Lower lobe of right lung (tissue), 2 donors: ENCODE measurements around the gene BRINP2. TPM values are rescaled to one million over a fixed set of nuclear protein-coding genes. Genes with fewer than 3 reads are reported as not detected.

Experiments used
- ATAC-seq, 2 donors: fragments of 200-7000 bp; cut with Tn5 transposase; one replicate each; pipeline ENCODE4 v1.9.1; 2020 to 2022; ENCODE audit warnings: mild to moderate bottlenecking in 2 of 2, moderate library complexity in 2 of 2
- DNase-seq: peaks from one replicate; pipeline ENCODE4 v3.0.0-alpha.2; 2020
- H3K27ac ChIP-seq: fragments of 200-600 bp; one replicate; pipeline ENCODE4 v1.8.0; 2022
- H3K27me3 ChIP-seq: fragments of 200-600 bp; one replicate; pipeline ENCODE4 v1.8.0; 2022; ENCODE audit warnings: low read depth
- H3K36me3 ChIP-seq: fragments of 200-600 bp; one replicate; pipeline ENCODE4 v1.8.0; 2022; ENCODE audit warnings: mild to moderate bottlenecking
- H3K4me1 ChIP-seq: fragments of 200-600 bp; one replicate; pipeline ENCODE4 v1.8.0; 2022
- H3K4me3 ChIP-seq: fragments of 200-600 bp; one replicate; pipeline ENCODE4 v1.8.0; 2022; ENCODE audit warnings: mild to moderate bottlenecking
- H3K9me3 ChIP-seq: fragments of 200-600 bp; one replicate; pipeline ENCODE4 v1.8.0; 2022
- CTCF ChIP-seq: fragments of 200-600 bp; IDR thresholded peaks from one replicate; pipeline ENCODE4 v1.8.0; 2022; ENCODE audit warnings: antibody characterized with exemption, mild to moderate bottlenecking
- intact Hi-C: fragments of 100-400 bp; cut with DNase I; formaldehyde crosslinking; loops from one replicate; pipeline ENCODE4 v1.11.0; 2022
- total RNA-seq: library from RNA; stranded (reverse); fragmentation: NEBNext Ultra II Directional; extraction: Animal tissue kit (Norgen Biotek cat#: 25700); gene quantifications from one replicate; pipeline ENCODE4 v1.2.1, GENCODE V29; 2021
- donor health status: DM: no; HTN: yes; CAD: no; lungs with severe emphysema.

Gene BRINP2
- total RNA-seq, 1 donor from 2014 or later, result not detected

GRCh38 chr1:177186639-177187038, 15.9 kb downstream of the BRINP2 start:
- ATAC-seq, result no peak
- intact Hi-C loops, result no loop called here

GRCh38 chr1:177190308-177190970, 19.7 kb downstream of the BRINP2 start:
- no peak for DNase-seq

More at GRCh38 chr1:177186639-177187038, 15.9 kb downstream of the BRINP2 start:
- H3K27ac ChIP-seq, result no peak overlapping the region
- no peaks in the 10 kb centered on the region for H3K9me3 ChIP-seq
- DNase-seq, result no peak
- no peak for TF ChIP-seq CTCF
- H3K27me3 ChIP-seq, result peaks cover 7% of the 10 kb centered on the region
- no peaks in the 10 kb centered on the region for H3K36me3 ChIP-seq
- H3K4me3 ChIP-seq, result no peak overlapping the region
- peaks cover 3% of the 10 kb centered on the region for H3K4me1 ChIP-seq

GRCh38 chr1:177198243-177198642, 27.5 kb downstream of the BRINP2 start:
- Histone ChIP-seq H3K27ac (no peak overlapping the region), H3K4me1 (no peaks in the 10 kb centered on the region), H3K27me3 (no peaks in the 10 kb centered on the region), H3K9me3 (no peaks in the 10 kb centered on the region), H3K4me3 (no peak overlapping the region), H3K36me3 (no peaks in the 10 kb centered on the region)
- no peak for TF ChIP-seq CTCF
- no peak for ATAC-seq
- DNase-seq, result no peak
- intact Hi-C loops, result no loop called here

More at GRCh38 chr1:177190308-177190970, 19.7 kb downstream of the BRINP2 start:
- Histone ChIP-seq H3K27me3 (no peaks in the 10 kb centered on the region), H3K4me3 (no peak overlapping the region), H3K4me1 (no peaks in the 10 kb centered on the region), H3K36me3 (no peaks in the 10 kb centered on the region), H3K9me3 (no peaks in the 10 kb centered on the region), H3K27ac (no peak overlapping the region)
- intact Hi-C loops, result no loop called here
- TF ChIP-seq CTCF, result no peak
- no peak for ATAC-seq

- no peak overlapping the region for H3K27ac ChIP-seq
- H3K4me3 ChIP-seq, result no peak overlapping the region
- intact Hi-C loops, result no loop called here
- no peaks in the 10 kb centered on the region for H3K4me1 ChIP-seq
- TF ChIP-seq CTCF, result no peak
- H3K9me3 ChIP-seq, result no peaks in the 10 kb centered on the region
- ATAC-seq, result no peak
- no peak for DNase-seq
- H3K36me3 ChIP-seq, result no peaks in the 10 kb centered on the region
- no peaks in the 10 kb centered on the region for H3K27me3 ChIP-seq
Observed at GRCh38 chr1:177200290-177200689, 29.5 kb downstream of the BRINP2 start.

- Histone ChIP-seq H3K9me3 (no peaks in the 10 kb centered on the region), H3K27ac (no peak overlapping the region), H3K4me1 (no peaks in the 10 kb centered on the region), H3K36me3 (no peaks in the 10 kb centered on the region), H3K4me3 (no peak overlapping the region), H3K27me3 (no peaks in the 10 kb centered on the region)
- TF ChIP-seq CTCF, result no peak
- DNase-seq (no peak), ATAC-seq (no peak)
- intact Hi-C loops, result no loop called here
Observed at GRCh38 chr1:177206831-177207355, 36.1 kb downstream of the BRINP2 start.
